Stimulated activated CD4-positive, alpha-beta T cell treated with anti-CD3 and anti-CD28 coated beads, Interleukin-15, amount 100 ng/mL, for 1 hour (primary cell): Measurements from ENCODE around the gene ZNF107.

Experiments
- DNase-seq, 2 donors: peaks; one replicate each; pipeline ENCODE4 v3.0.0-alpha.2; 2020; ENCODE audit warnings: low read depth in 1 of 2, low spot score in 1 of 2

ZNF107 gene

GRCh38 chr7:64665980-64666662 is at the start of gene ZNF107:
ZNF107 (plus strand) TSS chr7:64666133; CDS start chr7:64666283, 150 bp downstream.
- DNase-seq: peak; percentile 61 to 63

GRCh38 chr7:64618785-64619456 is 47.0 kb upstream of the ZNF107 start:
- DNase-seq: no peak

GRCh38 chr7:64619705-64620104 is 46.2 kb upstream of the ZNF107 start:
- no peak for DNase-seq

- DNase-seq: no peak
Measured at GRCh38 chr7:64621656-64622055, 44.3 kb upstream of the ZNF107 start.

- no peak for DNase-seq
Measured at GRCh38 chr7:64625114-64626082, 40.5 kb upstream of the ZNF107 start.

GRCh38 chr7:64626083-64626469 is 39.9 kb upstream of the ZNF107 start:
- no peak for DNase-seq

GRCh38 chr7:64626557-64626956 is 39.4 kb upstream of the ZNF107 start:
- no peak for DNase-seq

- DNase-seq: no peak
Measured at GRCh38 chr7:64628192-64628591, 37.7 kb upstream of the ZNF107 start.

- DNase-seq: no peak
Measured at GRCh38 chr7:64628721-64629120, 37.2 kb upstream of the ZNF107 start.

GRCh38 chr7:64630496-64630895 is 35.4 kb upstream of the ZNF107 start:
- no peak for DNase-seq

GRCh38 chr7:64632029-64632428 is 33.9 kb upstream of the ZNF107 start:
- no peak for DNase-seq

GRCh38 chr7:64633401-64633800 is 32.5 kb upstream of the ZNF107 start:
- DNase-seq: no peak

- DNase-seq: no peak
Measured at GRCh38 chr7:64634406-64635062, 31.4 kb upstream of the ZNF107 start.

GRCh38 chr7:64636386-64636785 is 29.5 kb upstream of the ZNF107 start:
- DNase-seq: no peak

GRCh38 chr7:64637521-64638445 is 28.1 kb upstream of the ZNF107 start:
- no peak for DNase-seq

- DNase-seq: no peak
Measured at GRCh38 chr7:64638822-64639221, 27.1 kb upstream of the ZNF107 start.

GRCh38 chr7:64639267-64640001 is 26.5 kb upstream of the ZNF107 start:
- no peak for DNase-seq

- no peak for DNase-seq
Measured at GRCh38 chr7:64640504-64640903, 25.4 kb upstream of the ZNF107 start.

GRCh38 chr7:64642046-64642445 is 23.9 kb upstream of the ZNF107 start:
- DNase-seq: no peak
